H1 (cell line): ENCODE measurements around the gene NR1H2. TPM values are rescaled to one million over a fixed set of nuclear protein-coding genes. Genes with fewer than 3 reads are reported as not detected.

Experiments
- CTCF ChIA-PET: fragments of 300-600 bp; sonication (Branson Sonifier 250); formaldehyde crosslinking; loops from one replicate; lab custom pipeline; 2021; ENCODE audit not compliant: partially characterized antibody; lab: Charles Lee
- POLR2A ChIA-PET: fragments of 300-600 bp; sonication (Branson Sonifier 250); formaldehyde crosslinking; loops from one replicate; lab custom pipeline; 2021; ENCODE audit warnings: inconsistent platforms; ENCODE audit not compliant: partially characterized antibody; lab: Charles Lee
- DNase-seq, 2 experiments: peaks; one replicate each; pipeline versions ENCODE4 v3.0.0 to v3.0.0-alpha.2; 2010 to 2022; ENCODE audit warnings: low spot score in 2 of 2, low read depth in 1 of 2, mixed read lengths in 1 of 2
- FAIRE-seq: peaks from 2 replicates; lab custom pipeline; 2011; peaks lifted over from hg19 to GRCh38; lab: Jason Lieb, UNC
- H2AFZ ChIP-seq: 2 replicates; pipeline ENCODE4 v1.8.1; 2012; ENCODE audit warnings: low read length, inconsistent platforms
- H2AK5ac ChIP-seq: 2 replicates; pipeline ENCODE4 v1.6.1; 2013; ENCODE audit warnings: low read depth, low read length
- H2BK120ac ChIP-seq: replicated peaks from 2 replicates; pipeline ENCODE3; 2013; ENCODE audit warnings: low read depth, low read length, inconsistent platforms
- H2BK12ac ChIP-seq: 2 replicates; pipeline ENCODE4 v1.6.1; 2013; ENCODE audit warnings: low read depth, low read length
- H2BK15ac ChIP-seq: 2 replicates; pipeline ENCODE4 v1.6.1; 2013; ENCODE audit warnings: low read length
- H2BK20ac ChIP-seq: 2 replicates; pipeline ENCODE4 v1.6.1; 2013; ENCODE audit warnings: low read length
- H2BK5ac ChIP-seq: 2 replicates; pipeline ENCODE4 v1.6.1; 2013; ENCODE audit warnings: low read depth, low read length
- H3K14ac ChIP-seq: 2 replicates; pipeline ENCODE4 v1.6.1; 2013; ENCODE audit warnings: inconsistent platforms; ENCODE audit not compliant: insufficient read length
- H3K18ac ChIP-seq: 2 replicates; pipeline ENCODE4 v1.6.1; 2013; ENCODE audit warnings: low read length; ENCODE audit errors: extremely low read depth
- H3K23ac ChIP-seq: 2 replicates; pipeline ENCODE4 v1.6.1; 2013; ENCODE audit warnings: inconsistent platforms; ENCODE audit not compliant: insufficient read length
- H3K23me2 ChIP-seq: 2 replicates; pipeline ENCODE4 v1.6.1; 2013; ENCODE audit warnings: low read depth, low read length
- H3K27ac ChIP-seq: 2 replicates; pipeline ENCODE4 v1.6.1; 2011; ENCODE audit warnings: low read depth, low read length, inconsistent platforms
- H3K27me3 ChIP-seq, 4 experiments: replicated peaks in 1 of 4; 1 replicate in 1 of 4; 2 replicates in 3 of 4; pipeline versions ENCODE4 v1.6.1 to v1.8.1; 2011 to 2013; ENCODE audit warnings: low read length in 3 of 4, mild to moderate bottlenecking in 3 of 4, inconsistent platforms in 2 of 4, mixed read lengths in 2 of 4, moderate library complexity in 1 of 4; ENCODE audit not compliant: control insufficient read depth in 3 of 4, insufficient read depth in 3 of 4; ENCODE audit errors: extremely low read depth in 1 of 4
- H3K36me3 ChIP-seq, 4 experiments: 2 replicates each; pipeline versions ENCODE4 v1.6.1 to v1.8.1; 2011 to 2013; ENCODE audit warnings: mild to moderate bottlenecking in 4 of 4, low read length in 3 of 4, moderate library complexity in 2 of 4, control low read depth in 1 of 4, inconsistent platforms in 1 of 4; ENCODE audit not compliant: insufficient read depth in 4 of 4, control insufficient read depth in 2 of 4
- H3K4ac ChIP-seq: replicated peaks from 2 replicates; pipeline ENCODE3; 2013; ENCODE audit warnings: low read length, low read depth, mixed read lengths, inconsistent platforms; ENCODE audit not compliant: insufficient read length
- H3K4me1 ChIP-seq, 4 experiments: replicated peaks in 1 of 4; 1 replicate in 1 of 4; 2 replicates in 3 of 4; pipeline versions ENCODE4 v1.6.1 to v1.8.1; 2011 to 2013; ENCODE audit warnings: low read length in 3 of 4, inconsistent platforms in 2 of 4, mixed read lengths in 1 of 4; ENCODE audit not compliant: insufficient read depth in 4 of 4, control insufficient read depth in 3 of 4
- H3K4me2 ChIP-seq, 2 experiments: 2 replicates each; pipeline versions ENCODE4 v1.6.1 to v1.8.1; 2011 to 2013; ENCODE audit warnings: low read depth in 2 of 2, low read length in 2 of 2, control low read depth in 1 of 2, inconsistent platforms in 1 of 2, mild to moderate bottlenecking in 1 of 2; ENCODE audit not compliant: insufficient read depth in 1 of 2
- H3K4me3 ChIP-seq, 4 experiments: fragments of 200-600, 300-600 bp in 1 of 4; sonication (generic), shearing (Covaris generic), sonication (Bioruptor Twin) in 1 of 4; 2 replicates each; pipeline versions ENCODE4 v1.5.1 to v1.8.1; 2011 to 2016; ENCODE audit warnings: low read length in 4 of 4, low read depth in 3 of 4, control low read depth in 2 of 4, inconsistent platforms in 2 of 4, mild to moderate bottlenecking in 2 of 4, mixed read lengths in 1 of 4, moderate library complexity in 1 of 4; ENCODE audit not compliant: insufficient read depth in 2 of 4; ENCODE audit errors: extremely low read depth in 1 of 4
- H3K56ac ChIP-seq: replicated peaks from 2 replicates; pipeline ENCODE3; 2013; ENCODE audit warnings: low read depth, mild to moderate bottlenecking, mixed read lengths, low read length, inconsistent platforms; ENCODE audit not compliant: insufficient read length
- H3K79me1 ChIP-seq: 2 replicates; pipeline ENCODE4 v1.6.1; 2013; ENCODE audit warnings: low read depth, low read length, control low read depth
- H3K79me2 ChIP-seq, 2 experiments: 2 replicates each; pipeline versions ENCODE4 v1.6.1 to v1.8.1; 2012 to 2013; ENCODE audit warnings: low read length in 2 of 2, mild to moderate bottlenecking in 2 of 2, inconsistent platforms in 1 of 2; ENCODE audit not compliant: insufficient read depth in 2 of 2, control insufficient read depth in 1 of 2
- H3K9ac ChIP-seq, 4 experiments: replicated peaks in 1 of 4; 1 replicate in 1 of 4; 2 replicates in 3 of 4; pipeline versions ENCODE4 v1.6.1 to v1.8.1; 2011 to 2013; ENCODE audit warnings: low read depth in 3 of 4, low read length in 3 of 4, control low read depth in 2 of 4, mild to moderate bottlenecking in 2 of 4, moderate library complexity in 2 of 4, inconsistent platforms in 1 of 4; ENCODE audit errors: extremely low read depth in 1 of 4
- H3K9me3 ChIP-seq, 2 experiments: 2 replicates each; pipeline versions ENCODE4 v1.6.1 to v1.8.1; 2012 to 2013; ENCODE audit warnings: mild to moderate bottlenecking in 2 of 2, moderate library complexity in 2 of 2, control low read depth in 1 of 2, inconsistent platforms in 1 of 2, low read depth in 1 of 2, low read length in 1 of 2, mixed read lengths in 1 of 2; ENCODE audit not compliant: insufficient read depth in 2 of 2
- H4K20me1 ChIP-seq, 2 experiments: replicated peaks in 1 of 2; 2 replicates each; pipeline versions ENCODE3 to v1.8.1; 2011 to 2013; ENCODE audit warnings: inconsistent platforms in 2 of 2, low read length in 2 of 2, mild to moderate bottlenecking in 1 of 2; ENCODE audit not compliant: insufficient read depth in 2 of 2, control insufficient read depth in 1 of 2
- H4K5ac ChIP-seq: 2 replicates; pipeline ENCODE4 v1.6.1; 2013; ENCODE audit warnings: low read length, low read depth, mixed read lengths, inconsistent platforms; ENCODE audit not compliant: insufficient read length
- H4K8ac ChIP-seq: 2 replicates; pipeline ENCODE4 v1.8.0; 2013; ENCODE audit warnings: mild to moderate bottlenecking, moderate library complexity, low read length, inconsistent platforms; ENCODE audit not compliant: insufficient read depth; ENCODE audit errors: extremely low read depth
- H4K91ac ChIP-seq: replicated peaks from 2 replicates; pipeline ENCODE3; 2013; ENCODE audit warnings: low read length, mixed read lengths, inconsistent platforms; ENCODE audit not compliant: insufficient read length
- BCL11A ChIP-seq, 2 experiments: IDR thresholded peaks; one replicate each; pipeline ENCODE4 v1.6.1; 2011; ENCODE audit warnings: low read depth in 2 of 2, low read length in 2 of 2, mild to moderate bottlenecking in 2 of 2
- CBX8 ChIP-seq: fragments of 300-800, 300-1000 bp; sonication (generic); IDR thresholded peaks from 2 replicates; pipeline ENCODE4 v1.7.1; 2016; ENCODE audit warnings: low read depth, low read length, borderline replicate concordance
- EGR1 ChIP-seq: IDR thresholded peaks from 2 replicates; pipeline ENCODE4 v1.6.1; 2011; ENCODE audit warnings: low read depth, low read length, borderline replicate concordance
- FOSL1 ChIP-seq: IDR thresholded peaks from 2 replicates; pipeline ENCODE4 v1.6.1; 2011; ENCODE audit warnings: mild to moderate bottlenecking, low read depth, low read length, moderate library complexity; ENCODE audit not compliant: insufficient read depth
- KDM1A ChIP-seq: fragments of 200-600, 300-600 bp; sonication (generic); IDR thresholded peaks from 2 replicates; pipeline ENCODE4 v1.7.1; 2016; ENCODE audit warnings: mild to moderate bottlenecking, low read length, borderline replicate concordance
- MAFK ChIP-seq: IDR thresholded peaks from 2 replicates; pipeline ENCODE4 v1.6.1; 2012; ENCODE audit warnings: low read depth, mild to moderate bottlenecking, improper control_type of control experiment, low read length
- NANOG ChIP-seq: IDR thresholded peaks from 2 replicates; pipeline ENCODE4 v1.6.1; 2011; ENCODE audit warnings: low read length, low read depth, mild to moderate bottlenecking, inconsistent platforms; ENCODE audit not compliant: insufficient read depth, poor library complexity, severe bottlenecking
- NRF1 ChIP-seq: IDR thresholded peaks from 2 replicates; pipeline ENCODE4 v1.6.1; 2011; ENCODE audit warnings: mild to moderate bottlenecking, low read depth, low read length, improper control_type of control experiment
- PHF8 ChIP-seq: fragments of 200-600 bp; sonication (generic); conservative IDR thresholded peaks from 2 replicates; pipeline ENCODE4 v1.7.1; 2012; ENCODE audit warnings: low read depth, mild to moderate bottlenecking, inconsistent platforms, low read length, moderate library complexity
- SP1 ChIP-seq: IDR thresholded peaks from 2 replicates; pipeline ENCODE4 v1.6.1; 2011; ENCODE audit warnings: low read depth, low read length
- SP4 ChIP-seq: IDR thresholded peaks from 2 replicates; pipeline ENCODE4 v1.6.1; 2012; ENCODE audit warnings: low read length, inconsistent platforms
- SRF ChIP-seq: IDR thresholded peaks from 2 replicates; pipeline ENCODE4 v1.6.1; 2011; ENCODE audit warnings: mild to moderate bottlenecking, low read depth, low read length, moderate library complexity
- USF2 ChIP-seq: IDR thresholded peaks from 2 replicates; pipeline ENCODE4 v1.6.1; 2011; ENCODE audit warnings: low read length, improper control_type of control experiment
- WGBS, 2 experiments: shearing (Covaris generic) in 1 of 2; methylation state at CpG; one replicate each; pipeline versions ENCODE4 v1.1.6 to v1.1.7; 2013 to 2015; ENCODE audit warnings: low lambda C conversion rate in 2 of 2, mixed read lengths in 2 of 2, inconsistent platforms in 1 of 2, low coverage in 1 of 2, missing lambda C conversion rate in 1 of 2; ENCODE audit not compliant: insufficient replicate concordance in 2 of 2, insufficient coverage in 1 of 2, insufficient read length in 1 of 2; ENCODE audit errors: extremely low coverage in 1 of 2, missing lambda C conversion rate in 1 of 2; 5-methylcytosine and 5-hydroxymethylcytosine counted together
- polyA plus RNA-seq, 7 experiments: library from polyadenylated mRNA; depleted of rRNA in 3 of 7; stranded (reverse) in 5 of 7; unstranded in 2 of 7; fragments of >200 nt in 5 of 7; fragments of 200-250 nt in 2 of 7; gene quantifications; 1 replicate in 5 of 7; 2 replicates in 1 of 7; 4 replicates in 1 of 7; pipeline versions ENCODE4 v1.2.1 to v1.2.3, GENCODE V29; 2011 to 2013; ENCODE audit warnings: missing spikeins in 2 of 7, mixed read lengths in 2 of 7
- total RNA-seq: library from RNA; stranded (reverse); fragmentation: NEBNext Ultra II Directional; extraction: Animal tissue kit (Norgen Biotek cat#: 25700); gene quantifications from 2 replicates; pipeline ENCODE4 v1.2.1, GENCODE V29; 2021

Gene NR1H2
- total and polyA plus RNA-seq, 2 of the 8 experiments (the other 6 are each of a cell fraction or from before 2014, with no cell fraction given), result 40.3 to 47.5 TPM

- Histone ChIP-seq H4K5ac (no peak overlapping the region), H3K23me2 (no peaks in the 10 kb centered on the region), H3K56ac (no peak overlapping the region), H3K9ac (no peak overlapping the region), H3K23ac (no peak overlapping the region), H3K27ac (no peak overlapping the region), H2AK5ac (no peak overlapping the region), H3K79me2 (no peaks in the 10 kb centered on the region), H2BK12ac (no peak overlapping the region), H2AFZ (no peak overlapping the region), H3K27me3 (no peaks in the 10 kb centered on the region; a peak in 2 of 7 replicates), H3K18ac (no peak overlapping the region), H4K20me1 (no peaks in the 10 kb centered on the region), H4K8ac (no peak overlapping the region), H2BK5ac (no peak overlapping the region), H3K79me1 (no peaks in the 10 kb centered on the region), H3K4ac (no peak overlapping the region), H3K9me3 (no peaks in the 10 kb centered on the region), H3K36me3 (no peaks in the 10 kb centered on the region), H3K4me1 (peaks cover 0 to 2% (median 0%) of the 10 kb centered on the region in 4 experiments; a peak in 2 of 7 replicates), H2BK15ac (no peak overlapping the region), H3K4me2 (no peak overlapping the region), H4K91ac (no peak overlapping the region), H2BK20ac (no peak overlapping the region), H3K14ac (no peak overlapping the region), H2BK120ac (no peak overlapping the region), H3K4me3 (no peak overlapping the region)
- ChIA-PET CTCF (interaction anchor here (0.7 to 3.2 kb wide), 31 partner anchors 9 to 566 kb away, joined by 3 to 13 read pairs (median 4); partner anchors contain the start of genes NAPSA and NR1H2), POLR2A (interaction anchor here (0.8 to 1.4 kb wide), 5 partner anchors 13 to 122 kb away, joined by 3 to 4 read pairs (median 3); no protein-coding TSS in a partner anchor)
- FAIRE-seq, result no peak
- WGBS, 2 experiments, result 63% methylated on average over 13 of the region's 13 CpGs; no CpG with 5 or more reads in 1 of the 2 experiments
- no peak for DNase-seq
- TF ChIP-seq BCL11A (IDR thresholded peaks at IDR 0.05; ENCODE audit: low read depth in 2 of 2, low read length in 2 of 2) (no peak), KDM1A (no peak), EGR1 (no peak), MAFK (no peak), SP4 (no peak), FOSL1 (no peak), CBX8 (no peak), NRF1 (no peak), SRF (no peak), USF2 (no peak), NANOG (no peak), SP1 (no peak), PHF8 (no peak)
Measured at GRCh38 chr19:50356691-50357177, 19.5 kb upstream of the NR1H2 start.
